Gastrocnemius medialis (tissue), 4 donors: ENCODE results near the gene DHRS1.

Experiments
- CTCF ChIP-seq, 5 experiments: fragments of 450-650 bp in 3 of 5; fragments of 200-600 bp in 2 of 5; sonication (generic) in 2 of 5; IDR thresholded peaks in 4 of 5; conservative IDR thresholded peaks in 1 of 5; 1 replicate in 4 of 5; 2 replicates in 1 of 5; pipeline ENCODE4 v1.5.1; 2016 to 2019; ENCODE audit warnings: antibody characterized with exemption in 5 of 5, mild to moderate bottlenecking in 3 of 5, moderate library complexity in 3 of 5
- POLR2A ChIP-seq, 2 donors: fragments of 450-650 bp; IDR thresholded peaks; one replicate each; pipeline ENCODE4 v1.6.1; 2017; ENCODE audit warnings: antibody characterized with exemption in 2 of 2, mild to moderate bottlenecking in 2 of 2, moderate library complexity in 2 of 2

DNA sequence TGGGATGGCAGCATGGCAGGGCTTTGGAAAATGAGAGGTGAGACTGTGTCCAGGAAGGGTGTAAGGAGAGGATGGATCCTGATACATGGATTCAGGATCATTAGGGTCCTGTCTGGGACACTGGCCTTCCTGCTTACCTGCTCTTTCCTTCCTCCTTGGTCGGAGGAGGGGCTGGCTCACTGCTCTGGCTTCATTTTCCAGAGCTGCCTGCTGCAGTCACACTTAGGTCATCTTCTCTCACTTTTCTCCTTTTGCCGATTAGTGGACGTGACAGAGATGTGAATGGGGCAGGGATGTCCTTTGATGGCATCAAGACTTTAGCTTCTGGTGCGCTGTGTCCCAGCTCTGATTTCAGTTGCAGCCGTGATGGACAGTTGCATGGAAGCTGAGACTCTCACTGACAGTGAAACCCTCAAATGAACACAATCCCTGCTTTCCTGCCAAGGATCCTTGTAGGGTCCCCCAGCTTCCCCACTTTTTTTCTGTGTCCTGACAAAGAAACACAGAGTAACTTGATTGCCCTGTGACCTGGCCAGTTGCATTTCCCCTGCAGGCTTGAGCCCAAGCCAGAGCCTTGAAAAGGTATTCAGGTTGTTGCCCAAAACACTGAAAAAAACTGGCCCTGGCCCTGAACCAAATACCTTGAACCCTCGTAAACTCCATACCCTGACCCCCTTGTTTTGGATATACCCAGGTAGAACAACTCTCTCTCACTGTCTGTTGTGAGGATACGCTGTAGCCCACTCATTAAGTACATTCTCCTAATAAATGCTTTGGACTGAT lies 9.0 kb upstream of the DHRS1 start:
- peak in 1 of 5 experiments; percentile 32 for TF ChIP-seq CTCF (IDR thresholded peaks at IDR 0.05 in 4 of 5, conservative IDR thresholded peaks at IDR 0.05 in 1 of 5)
- TF ChIP-seq POLR2A (IDR thresholded peaks at IDR 0.05) = no peak
